OCI-M1 (cell line): ENCODE measurements around the gene RUFY2.
A peak's percentile ranks its signal among the peaks of the same experiment; 100 is the strongest.

Experiments
- DNase-seq: peaks from one replicate; lab custom pipeline; 2025; lab: John Stamatoyannopoulos, UW

Gene RUFY2

DNA sequence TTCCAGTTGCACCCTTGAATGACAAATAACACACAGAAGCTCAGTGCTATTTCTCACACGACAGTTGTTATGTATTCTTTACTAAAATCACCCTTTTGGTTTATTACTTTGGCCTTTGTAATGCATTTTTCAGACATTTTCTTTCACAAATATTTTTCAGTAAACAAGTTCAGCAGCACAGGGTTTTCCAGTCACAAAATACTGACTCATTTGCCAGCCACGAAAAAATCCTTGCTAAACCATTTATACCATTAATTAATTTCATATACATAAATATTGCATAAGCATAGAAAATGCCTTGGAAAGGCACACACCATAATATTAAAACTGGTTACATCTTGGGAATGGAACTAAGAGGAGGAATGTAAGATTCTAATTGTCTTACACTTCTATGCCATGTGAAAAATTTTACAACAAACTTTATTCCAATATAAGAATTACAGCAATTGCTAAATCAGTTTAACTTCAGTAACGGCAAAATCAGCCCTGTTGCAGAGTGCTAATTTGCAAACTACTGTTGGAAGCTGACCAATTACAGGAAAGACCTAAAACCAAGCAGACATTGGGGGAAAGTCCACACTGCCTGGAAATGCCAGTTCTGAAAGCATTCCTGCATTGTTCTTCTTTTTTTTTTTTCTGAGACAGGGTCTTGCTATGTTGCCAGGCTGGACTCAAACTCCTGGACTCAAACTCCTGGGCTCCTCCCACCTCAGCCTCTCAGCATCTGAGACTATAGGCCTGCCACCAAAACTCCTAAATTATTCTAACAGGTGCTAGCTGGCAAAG, 42.8 kb downstream of the RUFY2 start:
- no peak for DNase-seq

DNA sequence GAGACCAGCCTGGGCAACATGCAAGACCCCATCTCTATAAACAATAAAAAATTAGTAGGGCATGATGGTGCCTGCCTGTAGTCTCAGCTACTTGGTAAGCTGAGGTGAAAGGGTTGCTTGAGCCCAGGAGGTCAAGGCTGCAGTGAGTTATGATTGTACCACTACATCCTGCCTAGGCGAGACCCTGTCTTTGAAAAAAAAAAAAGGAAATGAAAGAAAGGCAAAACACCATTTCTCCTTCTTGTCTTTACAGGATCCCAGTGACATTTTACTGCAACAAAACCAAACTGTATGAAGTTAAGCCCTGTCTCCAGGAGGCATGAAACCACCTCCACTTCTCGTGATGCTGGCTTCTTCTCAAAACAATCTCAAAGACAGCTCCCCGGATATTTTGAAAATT, 44.5 kb downstream of the RUFY2 start:
- DNase-seq, result no peak

DNA sequence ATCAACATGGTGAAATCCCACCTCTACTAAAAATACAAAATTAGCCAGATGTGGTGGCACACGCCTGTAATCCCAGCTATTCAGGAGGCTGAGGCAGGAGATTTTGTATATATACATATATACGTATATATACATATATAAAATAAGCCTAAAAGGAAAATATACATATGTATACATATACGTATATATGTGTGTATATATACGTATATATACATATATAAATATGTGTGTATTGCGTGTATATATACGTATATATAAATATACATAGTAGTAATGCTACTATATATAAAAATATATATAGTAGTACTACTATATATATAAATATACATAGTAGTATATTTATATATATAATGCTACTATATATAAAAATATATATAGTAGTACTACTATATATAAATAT, 47.9 kb downstream of the RUFY2 start:
- no peak for DNase-seq

DNA sequence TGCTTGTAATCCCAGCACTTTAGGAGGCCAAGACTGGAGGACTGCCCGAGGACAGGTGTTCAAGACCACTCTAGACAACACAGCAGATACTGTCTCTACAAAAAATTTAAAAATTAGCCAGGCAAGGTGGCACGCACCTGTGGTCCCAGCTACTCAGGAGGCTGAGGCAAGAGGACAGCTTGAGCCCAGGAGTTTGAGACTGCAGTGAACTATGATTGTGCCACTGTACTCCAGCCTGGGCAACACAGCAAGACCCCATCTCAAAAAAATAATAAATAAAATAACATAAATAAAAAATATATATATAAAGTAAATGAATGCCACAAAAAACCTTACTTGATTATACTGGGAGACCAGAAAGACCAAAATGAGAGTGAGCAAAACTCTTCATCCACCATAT, 53.5 kb downstream of the RUFY2 start:
- DNase-seq, result no peak

DNA sequence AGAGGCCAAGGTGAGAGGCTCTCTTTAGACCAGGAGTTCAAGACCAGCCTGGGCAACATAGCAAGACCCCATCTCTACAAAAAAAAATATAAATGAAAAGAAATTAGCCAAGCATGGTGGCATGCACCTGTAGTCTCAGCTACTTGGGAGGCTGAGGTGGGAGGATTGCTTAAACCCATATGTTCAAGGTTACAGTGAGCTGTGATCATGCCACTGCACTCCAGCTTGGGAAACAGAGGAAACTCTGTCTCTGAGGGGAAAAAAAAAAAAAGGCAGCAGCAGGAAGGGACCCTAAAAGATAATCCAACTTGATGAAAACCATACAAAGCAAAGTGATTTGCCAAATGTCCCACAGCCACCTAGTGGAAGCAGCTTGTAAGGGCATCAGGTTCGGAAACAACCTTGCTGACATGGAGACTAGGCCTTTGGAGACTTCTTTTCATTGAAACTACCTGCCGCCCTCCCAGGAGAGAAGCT, 58.8 kb downstream of the RUFY2 start:
- peak; percentile 69 for DNase-seq

DNA sequence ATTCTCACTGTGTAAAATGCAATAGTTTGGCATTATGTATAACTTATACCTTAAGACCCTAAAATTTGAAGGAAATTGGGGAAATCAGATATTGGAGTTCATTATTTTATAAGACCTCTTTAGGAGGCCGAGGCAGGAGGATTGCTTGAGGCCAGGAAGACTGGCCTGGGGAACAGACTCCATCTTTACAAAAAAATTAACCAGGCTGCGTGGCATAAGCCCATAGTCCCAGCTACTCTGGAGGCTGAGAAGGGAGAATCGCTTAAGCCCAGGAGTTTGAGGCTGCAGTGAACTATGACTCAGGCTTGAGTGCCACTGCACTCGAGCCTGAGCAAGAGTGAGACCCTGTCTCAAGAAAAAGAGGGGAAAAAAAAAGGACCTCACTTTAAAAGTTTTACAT, 60.3 kb downstream of the RUFY2 start:
- no peak for DNase-seq

DNA sequence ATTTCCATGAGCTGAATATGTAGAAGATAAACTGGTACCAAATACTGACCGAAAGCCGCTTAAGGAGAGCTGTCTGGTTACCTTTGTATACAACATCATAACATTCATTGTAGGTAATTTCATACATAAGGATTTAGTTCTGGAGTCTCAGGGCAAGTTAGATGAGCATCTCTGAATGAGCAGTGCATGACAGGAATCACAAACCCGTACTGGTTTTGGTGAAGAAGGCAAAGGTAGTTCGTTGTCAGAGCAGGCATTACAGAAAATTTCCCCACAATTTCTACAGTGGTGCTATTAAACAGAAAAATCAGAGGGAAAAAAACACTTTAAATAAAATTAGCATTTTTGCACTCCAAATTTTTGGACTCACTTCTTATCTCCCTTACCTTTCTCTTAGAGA, 61.5 kb downstream of the RUFY2 start:
- no peak for DNase-seq

DNA sequence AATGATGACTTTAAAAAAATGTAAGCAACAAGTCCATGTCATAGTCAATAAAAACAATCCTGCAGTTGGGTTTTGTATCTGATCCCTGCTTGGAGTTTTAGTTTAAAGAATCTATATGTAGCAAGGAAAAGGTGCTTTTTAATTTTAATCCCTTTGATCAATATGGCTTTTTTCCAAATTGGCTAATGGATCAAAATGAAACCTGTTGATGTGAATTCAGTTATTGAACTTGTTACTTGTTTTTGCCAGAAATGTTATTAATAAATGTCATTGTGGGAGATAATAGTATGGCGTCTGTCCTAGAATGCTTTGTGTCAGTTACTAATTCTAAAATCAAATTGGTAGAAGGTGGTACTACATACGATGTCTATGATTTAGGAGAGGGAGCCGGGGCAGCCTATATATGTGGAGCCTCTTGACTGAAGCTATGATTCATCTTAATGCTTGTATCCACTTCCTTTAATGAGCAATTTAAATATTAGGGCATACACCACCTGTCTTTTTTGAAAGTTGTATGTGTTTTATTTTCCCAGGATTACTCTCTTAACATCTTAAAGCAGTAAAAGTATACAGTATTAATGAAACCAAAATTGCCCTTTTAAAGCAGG, 64.1 kb downstream of the RUFY2 start:
- no peak for DNase-seq

DNA sequence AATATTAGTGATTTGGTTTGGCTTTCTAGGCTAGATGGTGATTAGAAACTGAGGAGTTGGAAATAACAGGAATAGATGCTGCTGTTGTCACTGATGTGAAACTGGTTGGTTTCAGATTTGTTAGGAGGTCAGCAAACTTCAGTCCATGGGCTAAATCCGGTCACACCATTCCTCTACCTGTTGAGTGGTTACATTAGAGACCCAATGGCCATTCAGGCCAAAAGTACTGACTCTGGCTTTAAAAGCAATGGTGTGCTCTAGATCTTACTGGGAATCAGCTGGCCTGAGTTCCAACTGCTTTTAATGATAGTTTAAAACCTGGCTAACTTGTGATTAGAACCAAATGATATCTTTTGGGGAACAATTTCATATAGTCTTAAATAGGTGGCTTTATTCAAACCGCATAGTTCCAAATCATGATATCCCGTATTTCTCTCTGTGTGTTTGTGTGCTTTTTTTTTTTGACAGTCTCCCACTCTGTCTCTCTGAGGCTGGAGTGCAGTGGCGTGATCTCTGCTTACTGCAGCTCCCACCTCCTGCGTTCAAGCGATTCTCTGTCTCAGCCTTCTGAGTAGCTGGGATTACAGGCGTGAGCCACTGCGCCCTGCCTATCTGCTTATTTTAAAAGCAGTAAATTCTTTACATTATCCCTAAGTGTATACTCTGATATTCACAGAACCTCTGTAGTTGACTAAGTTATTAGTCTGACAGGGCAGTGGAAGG, 66.6 kb downstream of the RUFY2 start:
- no peak for DNase-seq

DNA sequence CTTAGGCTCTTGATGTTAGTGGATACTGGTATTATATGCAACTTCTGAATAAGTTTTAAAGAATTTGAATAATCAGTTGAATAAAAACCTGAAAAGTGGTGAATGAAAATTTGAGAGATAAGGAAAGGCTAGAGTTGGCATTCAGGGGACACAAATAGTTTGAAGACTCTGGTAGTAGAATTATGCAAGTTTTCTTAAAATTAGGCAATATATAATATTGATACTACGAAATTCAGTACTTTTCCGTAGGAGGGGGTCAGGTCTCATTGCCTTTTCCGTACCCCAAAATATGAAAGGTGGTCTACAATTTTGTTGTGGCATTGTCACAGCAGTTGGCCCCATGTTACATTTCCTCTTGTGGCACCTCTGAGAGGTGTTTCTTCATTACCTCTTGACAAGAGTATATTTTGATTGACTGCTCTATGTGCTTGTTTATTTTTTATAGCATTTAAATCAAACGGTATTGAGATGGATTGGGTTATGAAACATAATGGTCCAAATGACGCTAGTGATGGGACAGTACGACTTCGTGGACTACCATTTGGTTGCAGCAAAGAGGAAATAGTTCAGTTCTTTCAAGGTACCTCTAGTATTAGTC, 70.2 kb downstream of the RUFY2 start:
- DNase-seq, result no peak

DNA sequence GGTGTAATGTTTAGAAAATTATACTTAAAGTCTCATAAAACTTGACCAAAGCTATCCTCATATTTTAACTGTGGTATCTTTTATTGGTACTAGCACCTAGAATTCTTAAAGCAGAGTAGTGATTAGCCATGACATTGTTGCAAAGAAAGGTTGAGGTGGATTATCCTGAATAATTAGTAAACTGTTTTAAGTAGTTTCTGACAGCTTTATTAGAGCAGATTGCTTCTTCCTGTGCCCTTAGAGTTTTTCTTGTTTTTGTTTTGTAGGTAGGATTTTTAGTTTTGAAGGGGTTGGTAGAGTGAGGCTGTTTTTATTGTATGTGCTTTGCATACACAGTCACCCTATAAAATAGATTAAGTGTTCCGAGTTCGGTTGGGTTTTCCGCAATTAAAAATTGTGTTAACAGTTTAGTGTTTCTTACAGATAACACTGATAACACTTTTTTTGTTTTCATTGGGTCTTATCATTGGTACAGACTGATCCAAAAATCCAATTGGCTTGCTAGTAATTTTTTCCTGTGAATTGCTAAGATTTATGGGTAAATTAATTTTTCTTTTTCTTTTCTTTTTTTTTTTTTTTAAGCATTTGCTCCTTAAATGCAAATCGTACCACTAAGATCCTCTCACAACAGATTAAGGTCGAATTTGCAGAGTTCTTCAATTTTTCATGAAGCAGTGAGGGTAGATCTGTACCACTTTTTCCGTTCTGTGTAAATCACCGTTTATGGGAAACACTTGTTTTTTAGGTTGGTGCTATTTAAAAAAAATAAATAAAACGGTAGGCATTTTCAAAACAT, 72.2 kb downstream of the RUFY2 start:
- DNase-seq, result peak; percentile 33

DNA sequence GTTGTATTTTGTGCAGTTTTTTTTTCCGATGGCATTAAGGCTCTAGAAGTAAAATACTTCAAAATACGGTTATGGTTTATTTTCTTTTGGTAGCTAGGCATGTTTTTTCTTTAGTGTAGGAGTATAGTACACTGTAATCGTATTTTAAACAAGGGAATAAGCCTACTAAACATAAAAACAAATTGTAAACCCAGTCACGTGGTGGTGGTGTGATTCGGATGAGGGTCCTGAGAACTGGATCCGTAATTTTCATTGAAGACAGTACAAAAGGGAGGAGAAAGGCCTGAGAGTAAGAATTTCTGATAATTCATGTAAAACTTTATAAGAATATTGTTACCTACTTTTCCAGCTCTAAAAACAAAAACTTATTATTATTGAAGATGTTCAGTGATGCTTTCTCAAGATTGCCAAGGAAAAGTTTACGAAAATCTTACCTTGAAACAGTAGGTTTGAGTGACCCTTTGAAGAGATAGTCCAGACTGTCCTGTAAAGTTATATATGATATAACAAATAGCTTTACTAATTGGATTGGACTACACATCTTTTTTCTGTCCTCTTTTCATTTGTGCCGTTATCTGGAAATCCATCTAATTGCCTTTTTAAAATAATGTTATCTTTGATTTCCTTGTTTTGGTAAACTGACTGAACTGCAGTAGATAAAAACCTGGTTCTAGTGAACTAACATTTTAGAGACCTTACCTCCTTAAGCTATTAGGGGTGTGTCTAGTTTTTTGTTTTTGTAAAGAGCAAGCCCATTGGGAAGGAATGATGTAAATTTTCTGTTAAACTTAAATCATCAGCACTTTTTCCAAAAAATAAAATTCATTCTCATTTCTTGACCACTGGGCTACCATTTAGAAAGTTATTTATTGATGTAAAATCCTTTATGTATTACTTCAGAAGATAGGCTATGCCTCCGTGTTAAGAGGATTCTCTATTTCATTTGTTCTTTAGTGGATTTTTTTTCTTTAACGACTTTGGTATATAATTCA, 73.3 kb downstream of the RUFY2 start:
- peak; percentile 57 for DNase-seq

DNA sequence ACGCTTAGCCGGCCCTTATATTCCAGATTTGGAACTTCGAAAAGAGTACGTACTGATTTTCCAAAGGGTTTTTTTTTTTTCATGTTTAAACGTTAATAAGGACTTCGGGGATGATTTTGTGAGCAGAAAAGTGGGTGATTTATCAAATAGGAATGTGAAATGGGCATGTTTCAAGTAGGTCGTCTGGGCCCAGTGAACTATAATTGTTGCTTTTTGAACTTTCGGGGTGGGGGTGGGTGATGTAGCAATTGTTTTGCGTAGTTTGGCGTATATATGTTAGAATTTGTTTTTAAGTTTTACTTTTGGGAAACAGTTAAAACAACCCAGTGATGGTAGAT, 74.0 kb downstream of the RUFY2 start:
- DNase-seq, result no peak

DNA sequence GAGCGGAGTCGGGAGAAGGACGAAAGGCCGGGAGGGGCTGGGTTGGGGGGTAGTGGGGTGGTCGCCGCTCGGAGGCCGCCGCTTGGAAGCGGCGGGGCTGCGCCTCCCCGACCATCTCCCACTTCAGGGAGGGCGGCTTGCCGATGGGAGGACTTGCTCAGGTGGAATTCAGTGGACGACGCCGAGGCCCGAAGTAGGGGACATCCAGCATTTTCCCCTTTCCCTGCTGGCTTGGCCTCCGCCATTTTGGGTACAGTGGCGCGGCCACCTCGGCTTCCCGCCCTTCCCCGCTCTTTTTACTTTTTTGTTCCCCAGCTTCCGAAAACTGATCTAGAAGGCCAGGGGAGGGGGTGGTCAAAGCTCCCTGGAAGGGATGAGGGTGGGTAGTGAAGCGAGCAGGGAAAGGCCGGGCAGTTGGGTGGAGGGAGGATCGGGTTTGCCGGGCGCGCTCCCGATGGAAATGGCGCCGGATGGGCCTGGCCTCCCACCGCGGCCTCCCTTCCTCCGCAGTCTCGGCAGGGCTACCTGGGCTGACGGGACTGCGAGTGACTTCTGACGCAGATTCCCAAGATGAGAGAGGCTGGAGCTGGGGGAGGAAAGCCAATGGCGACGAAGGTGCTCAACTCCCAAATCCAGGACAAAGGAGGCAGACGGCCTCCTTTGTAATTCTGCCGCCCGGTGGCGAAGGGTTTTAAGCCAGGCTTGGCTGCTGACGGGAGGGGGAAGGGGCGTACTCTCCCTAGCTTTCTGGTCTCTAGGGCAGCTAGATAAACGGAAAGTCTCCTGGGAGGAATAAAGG, 74.6 kb downstream of the RUFY2 start, which contains the start of gene PBLD:
Gene PBLD (minus strand): TSS at position 670 of the 799 bp plus-strand sequence. CDS start 26,084 bp downstream, outside the sequence.
- peak; percentile 93 for DNase-seq

DNA sequence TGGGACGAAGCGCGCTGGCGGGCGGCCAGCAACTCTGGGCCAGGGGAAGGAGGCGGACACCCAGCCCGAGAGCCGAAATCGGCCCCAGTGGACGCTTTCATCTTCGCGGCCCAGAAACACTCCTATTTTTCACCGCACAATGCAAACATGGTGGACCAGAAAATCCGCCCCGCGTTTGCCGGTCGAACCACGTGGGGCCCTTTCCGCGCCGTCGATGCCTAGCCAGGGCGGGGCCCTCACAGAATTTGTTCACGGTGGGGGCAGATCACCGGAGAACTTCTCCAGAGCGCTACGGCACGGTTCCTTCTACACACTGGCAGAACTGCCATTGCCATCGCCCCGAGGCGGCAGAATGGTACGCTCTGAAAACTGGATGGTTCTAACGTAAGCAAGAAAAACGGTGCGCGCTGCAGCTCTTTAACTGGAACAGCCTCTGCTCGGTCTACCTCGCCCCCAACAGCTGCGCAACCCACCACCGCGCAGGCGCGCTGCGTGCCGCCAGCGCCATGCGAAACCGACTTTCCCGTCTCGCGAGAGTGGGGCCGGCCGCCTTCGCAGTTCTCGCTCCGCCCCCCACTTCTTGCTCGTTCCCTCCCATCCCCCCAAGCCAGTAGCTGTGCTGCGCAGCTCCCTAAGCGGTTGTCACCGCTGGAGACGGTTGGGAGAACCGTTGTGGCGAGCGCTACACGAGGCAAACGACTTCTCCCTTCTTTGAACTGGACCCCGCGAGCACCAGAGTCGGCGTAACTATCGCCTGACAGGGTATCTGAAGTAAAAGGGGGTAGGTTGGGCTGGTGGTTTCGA, 75.4 kb downstream of the RUFY2 start, which contains the start of gene HNRNPH3:
Gene HNRNPH3 (plus strand): TSS at position 610 of the 804 bp plus-strand sequence. CDS start 5,158 bp downstream, outside the sequence.
- peak; percentile 99 for DNase-seq

DNA sequence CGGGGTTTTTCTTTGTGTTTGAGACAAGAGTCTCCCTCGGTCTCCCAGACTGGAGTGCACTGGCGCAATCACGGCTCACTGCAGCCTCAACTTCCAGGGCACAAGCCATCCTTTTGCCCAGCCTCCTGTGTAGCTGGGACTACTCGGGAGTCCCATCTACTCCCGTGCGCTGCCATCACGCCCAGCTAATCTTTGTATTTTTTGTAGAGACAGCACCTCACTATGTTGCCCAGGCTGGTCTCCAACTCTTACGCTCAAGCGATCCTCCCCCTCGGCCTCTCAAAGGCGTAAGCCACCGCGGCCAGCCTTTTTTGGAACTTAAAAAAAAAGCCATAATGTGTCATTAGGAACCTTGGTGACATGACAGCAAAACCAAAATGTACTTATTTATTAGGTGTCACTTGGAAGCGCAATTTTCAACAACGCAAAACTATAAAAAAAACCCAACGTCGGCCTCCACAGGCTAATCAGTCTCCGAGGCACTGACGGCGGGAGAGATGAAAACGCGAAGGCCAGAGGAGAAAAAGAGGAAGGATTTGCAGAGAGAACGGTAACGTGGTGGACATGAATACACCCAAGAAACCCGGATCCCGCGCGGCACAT, 76.1 kb downstream of the RUFY2 start:
- no peak for DNase-seq

DNA sequence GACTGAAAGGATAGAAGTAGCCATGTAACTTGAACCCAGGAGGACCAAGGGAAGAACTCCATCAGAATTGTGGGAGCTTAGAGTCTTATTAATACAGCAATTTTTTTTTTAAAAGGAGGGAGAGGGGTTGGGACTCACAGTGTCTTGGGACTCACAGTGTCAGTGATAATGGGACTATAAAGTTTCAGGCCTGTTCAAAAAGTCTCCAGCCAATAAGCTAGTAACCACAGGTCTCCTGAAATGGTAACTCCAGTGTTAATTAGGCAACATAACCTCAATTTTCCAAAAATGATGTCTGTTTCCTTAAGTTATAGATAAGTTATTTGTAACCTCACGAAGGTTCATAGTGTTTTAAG, 77.6 kb downstream of the RUFY2 start:
- DNase-seq, result peak; percentile 57
